HL-60 (cell line): ENCODE measurements around the gene ABCC1.
A peak's percentile ranks its signal among the peaks of the same experiment; 100 is the strongest.

Experiments
- DNase-seq, 2 experiments: peaks; one replicate each; pipeline ENCODE4 v3.0.0-alpha.2; 2010 to 2020; ENCODE audit warnings: low read depth in 1 of 2, low spot score in 1 of 2
- H3K27ac ChIP-seq: fragments of 250-450 bp; sonication (Bioruptor Pico); replicated peaks from 2 replicates; pipeline ENCODE4 v1.5.1; 2020; ENCODE audit warnings: mild to moderate bottlenecking, moderate library complexity
- H3K27me3 ChIP-seq: fragments of 250-450 bp; sonication (Bioruptor Pico); 2 replicates; pipeline ENCODE4 v1.5.1; 2021; ENCODE audit warnings: mild to moderate bottlenecking, moderate library complexity; ENCODE audit not compliant: insufficient read depth, poor library complexity, severe bottlenecking
- H3K4me3 ChIP-seq: replicated peaks from 2 replicates; pipeline ENCODE4 v1.5.1; 2011; ENCODE audit warnings: mild to moderate bottlenecking, control low read depth, low read length; ENCODE audit not compliant: insufficient read depth
- CTCF ChIP-seq: IDR thresholded peaks from one replicate; pipeline ENCODE4 v1.5.1; 2011; ENCODE audit warnings: low read length, control low read depth, inconsistent platforms; ENCODE audit not compliant: insufficient read depth
- GABPA ChIP-seq: IDR thresholded peaks from 2 replicates; pipeline ENCODE4 v1.6.1; 2012; ENCODE audit warnings: low read depth
- POLR2AphosphoS5 ChIP-seq: IDR thresholded peaks from 2 replicates; pipeline ENCODE4 v1.6.1; 2012; ENCODE audit warnings: low read depth
- REST ChIP-seq: IDR thresholded peaks from 2 replicates; pipeline ENCODE4 v1.6.1; 2012; ENCODE audit warnings: low read depth; ENCODE audit not compliant: insufficient replicate concordance
- SPI1 ChIP-seq: IDR thresholded peaks from 2 replicates; pipeline ENCODE4 v1.6.1; 2012; ENCODE audit warnings: low read depth, mild to moderate bottlenecking, borderline replicate concordance

Gene ABCC1

GRCh38 chr16:16063683-16064082, 114.3 kb downstream of the ABCC1 start:
- TF ChIP-seq GABPA (no peak), POLR2AphosphoS5 (no peak), REST (no peak), CTCF (no peak), SPI1 (no peak)
- Histone ChIP-seq H3K27me3 (no peaks in the 10 kb centered on the region), H3K27ac (peak overlapping the region; percentile 15; the same call in 1 of the 2 replicates), H3K4me3 (no peak overlapping the region)
- DNase-seq, result no peak

GRCh38 chr16:16064874-16065384, 115.5 kb downstream of the ABCC1 start:
- DNase-seq, result no peak
- Histone ChIP-seq H3K4me3 (no peak overlapping the region), H3K27ac (no peak overlapping the region), H3K27me3 (no peaks in the 10 kb centered on the region)
- TF ChIP-seq POLR2AphosphoS5 (no peak), CTCF (no peak), REST (no peak), GABPA (no peak), SPI1 (no peak)

DNA sequence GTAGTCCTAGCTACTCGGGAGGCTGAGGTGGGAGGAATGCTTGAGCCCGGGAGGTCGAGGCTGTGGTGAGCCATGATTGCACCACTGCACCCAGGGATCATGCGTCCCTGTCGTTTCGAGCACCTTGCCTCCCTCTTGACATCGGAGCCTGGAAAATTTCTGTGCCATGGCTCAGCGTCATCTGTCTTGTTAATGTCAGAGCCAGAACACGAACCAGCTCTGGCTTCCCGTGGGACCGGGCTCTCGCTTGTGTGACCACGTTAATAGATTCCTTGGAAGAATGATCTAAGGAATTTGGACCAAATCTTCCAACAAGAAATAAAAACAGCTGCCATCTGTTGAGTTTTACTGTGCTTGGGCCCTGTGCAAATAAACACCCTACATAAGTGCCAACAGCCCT, 117.7 kb downstream of the ABCC1 start:
- TF ChIP-seq SPI1, result no peak
- TF ChIP-seq CTCF, result no peak
- TF ChIP-seq GABPA, result no peak
- TF ChIP-seq REST, result no peak
- TF ChIP-seq POLR2AphosphoS5, result no peak
- no peak overlapping the region; the same call in 1 of the 2 replicates for H3K27ac ChIP-seq

More for the DNA sequence above, 117.7 kb downstream of the ABCC1 start:
- no peak for DNase-seq
- Histone ChIP-seq H3K27me3 (no peaks in the 10 kb centered on the region), H3K4me3 (no peak overlapping the region)
